Rectal smooth muscle tissue (tissue), 1 donor: ENCODE measurements around the gene SHLD1.
"Not testable (repeated sequence)": the region's sequence is repeated elsewhere in the genome, so short reads cannot be mapped to it uniquely, and the experiment has no call there.

ENCODE experiments used
- H3K27ac ChIP-seq: one replicate; pipeline ENCODE4 v1.7.0; 2013; ENCODE audit warnings: low read depth, low read length, inconsistent platforms
- H3K27me3 ChIP-seq: one replicate; pipeline ENCODE4 v1.7.0; 2013; ENCODE audit warnings: low read length; ENCODE audit not compliant: control insufficient read depth, insufficient read depth
- H3K36me3 ChIP-seq: one replicate; pipeline ENCODE4 v1.7.0; 2013; ENCODE audit warnings: low read length; ENCODE audit not compliant: control insufficient read depth, insufficient read depth
- H3K4me1 ChIP-seq: one replicate; pipeline ENCODE4 v1.7.0; 2013; ENCODE audit warnings: low read length; ENCODE audit not compliant: control insufficient read depth, insufficient read depth
- H3K4me3 ChIP-seq: one replicate; pipeline ENCODE4 v1.7.0; 2013; ENCODE audit warnings: low read length
- H3K9ac ChIP-seq: one replicate; pipeline ENCODE4 v1.7.0; 2013; ENCODE audit warnings: low read length

The SHLD1 gene

GRCh38 chr20:5749952-5750779 is at the start of gene SHLD1:
Gene SHLD1, plus strand, starts transcription at chr20:5750401. Its CDS starts 22,465 bp downstream, at chr20:5772866.
- Histone ChIP-seq H3K27me3 (no peaks in the 10 kb centered on the region), H3K27ac (peak within 1 kb of the TSS; percentile 76), H3K36me3 (no peaks in the 10 kb centered on the region), H3K9ac (no peak within 1 kb of the TSS), H3K4me3 (peak within 1 kb of the TSS; percentile 88), H3K4me1 (no peaks in the 10 kb centered on the region)

GRCh38 chr20:5702339-5702738 is 47.9 kb upstream of the SHLD1 start:
- H3K4me1 ChIP-seq, H3K9ac ChIP-seq, H3K27me3 ChIP-seq, H3K36me3 ChIP-seq, H3K27ac ChIP-seq, H3K4me3 ChIP-seq: not testable (repeated sequence)

- H3K4me1 ChIP-seq, result peaks cover 4% of the 10 kb centered on the region
- no peak overlapping the region for H3K27ac ChIP-seq
- H3K36me3 ChIP-seq, result no peaks in the 10 kb centered on the region
- H3K27me3 ChIP-seq, result no peaks in the 10 kb centered on the region
- H3K4me3 ChIP-seq, result no peak overlapping the region
- no peak overlapping the region for H3K9ac ChIP-seq
Measured at GRCh38 chr20:5703681-5704101, 46.5 kb upstream of the SHLD1 start.

GRCh38 chr20:5705827-5706226 is 44.4 kb upstream of the SHLD1 start:
- no peaks in the 10 kb centered on the region for H3K36me3 ChIP-seq
- no peaks in the 10 kb centered on the region for H3K27me3 ChIP-seq
- no peak overlapping the region for H3K9ac ChIP-seq
- H3K4me3 ChIP-seq, result no peak overlapping the region
- H3K4me1 ChIP-seq, result peaks cover 4% of the 10 kb centered on the region
- no peak overlapping the region for H3K27ac ChIP-seq

GRCh38 chr20:5706797-5707196 is 43.4 kb upstream of the SHLD1 start:
- H3K4me3 ChIP-seq, result no peak overlapping the region
- no peaks in the 10 kb centered on the region for H3K27me3 ChIP-seq
- H3K9ac ChIP-seq, result no peak overlapping the region
- H3K4me1 ChIP-seq, result peaks cover 4% of the 10 kb centered on the region
- no peaks in the 10 kb centered on the region for H3K36me3 ChIP-seq
- no peak overlapping the region for H3K27ac ChIP-seq

GRCh38 chr20:5710551-5710950 is 39.6 kb upstream of the SHLD1 start:
- Histone ChIP-seq H3K9ac (no peak overlapping the region), H3K4me3 (no peak overlapping the region), H3K27ac (no peak overlapping the region), H3K27me3 (no peaks in the 10 kb centered on the region), H3K36me3 (no peaks in the 10 kb centered on the region), H3K4me1 (no peaks in the 10 kb centered on the region)

- H3K4me1 ChIP-seq, result peaks cover 3% of the 10 kb centered on the region
- no peak overlapping the region for H3K9ac ChIP-seq
- H3K27me3 ChIP-seq, result no peaks in the 10 kb centered on the region
- no peak overlapping the region for H3K27ac ChIP-seq
- no peak overlapping the region for H3K4me3 ChIP-seq
- no peaks in the 10 kb centered on the region for H3K36me3 ChIP-seq
Measured at GRCh38 chr20:5714261-5715041, 35.8 kb upstream of the SHLD1 start.

- Histone ChIP-seq H3K9ac (no peak overlapping the region), H3K4me1 (peaks cover 3% of the 10 kb centered on the region), H3K36me3 (no peaks in the 10 kb centered on the region), H3K27me3 (no peaks in the 10 kb centered on the region), H3K27ac (no peak overlapping the region), H3K4me3 (no peak overlapping the region)
Measured at GRCh38 chr20:5715071-5715841, 34.9 kb upstream of the SHLD1 start.

- Histone ChIP-seq H3K4me3 (no peak overlapping the region), H3K36me3 (no peaks in the 10 kb centered on the region), H3K4me1 (peaks cover 3% of the 10 kb centered on the region), H3K9ac (no peak overlapping the region), H3K27ac (no peak overlapping the region), H3K27me3 (no peaks in the 10 kb centered on the region)
Measured at GRCh38 chr20:5716953-5717352, 33.2 kb upstream of the SHLD1 start.

GRCh38 chr20:5718896-5719595 is 31.2 kb upstream of the SHLD1 start:
- no peaks in the 10 kb centered on the region for H3K27me3 ChIP-seq
- H3K4me3 ChIP-seq, result no peak overlapping the region
- H3K4me1 ChIP-seq, result peaks cover 3% of the 10 kb centered on the region
- no peak overlapping the region for H3K9ac ChIP-seq
- H3K27ac ChIP-seq, result no peak overlapping the region
- no peaks in the 10 kb centered on the region for H3K36me3 ChIP-seq

GRCh38 chr20:5719861-5720403 is 30.3 kb upstream of the SHLD1 start:
- Histone ChIP-seq H3K4me1 (peaks cover 3% of the 10 kb centered on the region), H3K27ac (no peak overlapping the region), H3K36me3 (no peaks in the 10 kb centered on the region), H3K27me3 (no peaks in the 10 kb centered on the region), H3K4me3 (no peak overlapping the region), H3K9ac (no peak overlapping the region)
